ENCODE measurements around the gene NEDD8.

- no peak for TF ChIP-seq POLR2A (IDR thresholded peaks at IDR 0.05; ENCODE audit: low read depth, low read length)
- no peak for TF ChIP-seq USF2 (IDR thresholded peaks at IDR 0.05; ENCODE audit: low read depth, low read length)
- TF ChIP-seq RAD21 (IDR thresholded peaks at IDR 0.05; ENCODE audit: low read length): no peak
- no peak for TF ChIP-seq CTCF (conservative IDR thresholded peaks at IDR 0.05; ENCODE audit: low read depth, low read length)
- TF ChIP-seq SMC3 (IDR thresholded peaks at IDR 0.05; ENCODE audit: low read depth, low read length): no peak
- TF ChIP-seq BHLHE40 (IDR thresholded peaks at IDR 0.05; ENCODE audit: low read depth, low read length): no peak
- no peak for TF ChIP-seq RFX5 (IDR thresholded peaks at IDR 0.05; ENCODE audit: low read depth, low read length)
- TF ChIP-seq CEBPB (IDR thresholded peaks at IDR 0.05; ENCODE audit: low read depth, low read length): no peak
- TF ChIP-seq FOS (IDR thresholded peaks at IDR 0.05; ENCODE audit: low read depth, low read length): no peak
- TF ChIP-seq MAFK (IDR thresholded peaks at IDR 0.05; ENCODE audit: low read depth, low read length): no peak
- no peak for TF ChIP-seq NFE2L2 (IDR thresholded peaks at IDR 0.05; ENCODE audit: low read depth, low read length)
- no peak for TF ChIP-seq CHD1 (IDR thresholded peaks at IDR 0.05; ENCODE audit: low read depth, low read length)
- TF ChIP-seq MXI1 (IDR thresholded peaks at IDR 0.05; ENCODE audit: borderline replicate concordance, low read depth, low read length): no peak
- TF ChIP-seq MAZ (IDR thresholded peaks at IDR 0.05; ENCODE audit: borderline replicate concordance, low read depth, low read length): no peak
These were observed 44.6 kb downstream of the NEDD8 start for GRCh38 chr14:24187539-24187915.

Data from IMR-90 (cell line).